Trophoblast cell (in vitro differentiated cells and primary cell): ENCODE measurements around the gene HELZ2.

Source experiments
- DNase-seq, 2 donors: peaks; one replicate each; pipeline ENCODE4 v3.0.0-alpha.2; 2016
- H2AFZ ChIP-seq: 2 replicates; pipeline ENCODE4 v1.6.1; 2013; ENCODE audit warnings: low read length, moderate library complexity, mild to moderate bottlenecking; ENCODE audit not compliant: insufficient read depth, poor library complexity
- H2AK5ac ChIP-seq: 2 replicates; pipeline ENCODE4 v1.6.1; 2013; ENCODE audit warnings: mild to moderate bottlenecking, low read length
- H2BK120ac ChIP-seq: 2 replicates; pipeline ENCODE4 v1.6.1; 2013; ENCODE audit warnings: low read length, mild to moderate bottlenecking, moderate library complexity; ENCODE audit not compliant: insufficient read depth, poor library complexity
- H2BK12ac ChIP-seq: 2 replicates; pipeline ENCODE4 v1.6.1; 2013; ENCODE audit warnings: mild to moderate bottlenecking, low read length, moderate library complexity
- H2BK5ac ChIP-seq: 2 replicates; pipeline ENCODE4 v1.6.1; 2013; ENCODE audit warnings: low read length, low read depth, moderate library complexity, mild to moderate bottlenecking; ENCODE audit not compliant: poor library complexity
- H3K14ac ChIP-seq: 2 replicates; pipeline ENCODE4 v1.6.1; 2013; ENCODE audit warnings: mild to moderate bottlenecking, low read length
- H3K18ac ChIP-seq: 2 replicates; pipeline ENCODE4 v1.6.1; 2013; ENCODE audit warnings: mild to moderate bottlenecking, low read length
- H3K23ac ChIP-seq: 2 replicates; pipeline ENCODE4 v1.6.1; 2013; ENCODE audit warnings: low read length
- H3K27ac ChIP-seq: 2 replicates; pipeline ENCODE4 v1.5.1; 2013; ENCODE audit warnings: low read depth, mild to moderate bottlenecking, inconsistent platforms, low read length, moderate library complexity
- H3K27me3 ChIP-seq: 2 replicates; pipeline ENCODE4 v1.6.1; 2013; ENCODE audit warnings: inconsistent platforms, mild to moderate bottlenecking, low read length, moderate library complexity; ENCODE audit not compliant: insufficient read depth
- H3K36me3 ChIP-seq, 2 experiments: 1 replicate in 1 of 2; 2 replicates in 1 of 2; pipeline ENCODE4 v1.6.1; 2013; ENCODE audit warnings: low read length in 2 of 2, mild to moderate bottlenecking in 2 of 2, moderate library complexity in 1 of 2; ENCODE audit not compliant: insufficient read depth in 2 of 2, control insufficient read depth in 1 of 2
- H3K4ac ChIP-seq: 2 replicates; pipeline ENCODE4 v1.6.1; 2013; ENCODE audit warnings: low read depth, mild to moderate bottlenecking, low read length, moderate library complexity
- H3K4me1 ChIP-seq, 2 experiments: 1 replicate in 1 of 2; 2 replicates in 1 of 2; pipeline ENCODE4 v1.6.1; 2013; ENCODE audit warnings: low read length in 2 of 2, mild to moderate bottlenecking in 2 of 2, moderate library complexity in 1 of 2; ENCODE audit not compliant: insufficient read depth in 2 of 2, control insufficient read depth in 1 of 2
- H3K4me2 ChIP-seq: 2 replicates; pipeline ENCODE4 v1.6.1; 2013; ENCODE audit warnings: inconsistent platforms, mild to moderate bottlenecking, low read length, moderate library complexity
- H3K4me3 ChIP-seq: 2 replicates; pipeline ENCODE4 v1.5.1; 2013; ENCODE audit warnings: mild to moderate bottlenecking, low read depth, low read length, inconsistent platforms
- H3K79me1 ChIP-seq: one replicate; pipeline ENCODE4 v1.6.1; 2013; ENCODE audit warnings: low read length
- H3K79me2 ChIP-seq: 2 replicates; pipeline ENCODE4 v1.6.1; 2013; ENCODE audit warnings: low read length, mild to moderate bottlenecking; ENCODE audit not compliant: control insufficient read depth, insufficient read depth, poor library complexity
- H3K9ac ChIP-seq: 2 replicates; pipeline ENCODE4 v1.6.1; 2013; ENCODE audit warnings: mild to moderate bottlenecking, low read length
- H3K9me3 ChIP-seq: 2 replicates; pipeline ENCODE4 v1.6.1; 2013; ENCODE audit warnings: low read depth, mild to moderate bottlenecking, control low read depth, inconsistent platforms, low read length; ENCODE audit not compliant: insufficient read depth
- H4K12ac ChIP-seq: 2 replicates; pipeline ENCODE4 v1.6.1; 2013; ENCODE audit warnings: low read depth, mild to moderate bottlenecking, low read length, moderate library complexity
- H4K8ac ChIP-seq: 2 replicates; pipeline ENCODE4 v1.6.1; 2013; ENCODE audit warnings: low read depth, mild to moderate bottlenecking, low read length, moderate library complexity
- H4K91ac ChIP-seq: one replicate; pipeline ENCODE4 v1.6.1; 2013; ENCODE audit warnings: low read depth, mild to moderate bottlenecking, low read length, moderate library complexity
- WGBS: extraction: QIAGEN DNeasy Blood & Tissue Kit; methylation state at CpG from one replicate; pipeline ENCODE4 v1.1.7; 2013; ENCODE audit warnings: missing lambda C conversion rate; ENCODE audit not compliant: insufficient read length, insufficient coverage; ENCODE audit errors: extremely low coverage; 5-methylcytosine and 5-hydroxymethylcytosine counted together

HELZ2 gene

DNA sequence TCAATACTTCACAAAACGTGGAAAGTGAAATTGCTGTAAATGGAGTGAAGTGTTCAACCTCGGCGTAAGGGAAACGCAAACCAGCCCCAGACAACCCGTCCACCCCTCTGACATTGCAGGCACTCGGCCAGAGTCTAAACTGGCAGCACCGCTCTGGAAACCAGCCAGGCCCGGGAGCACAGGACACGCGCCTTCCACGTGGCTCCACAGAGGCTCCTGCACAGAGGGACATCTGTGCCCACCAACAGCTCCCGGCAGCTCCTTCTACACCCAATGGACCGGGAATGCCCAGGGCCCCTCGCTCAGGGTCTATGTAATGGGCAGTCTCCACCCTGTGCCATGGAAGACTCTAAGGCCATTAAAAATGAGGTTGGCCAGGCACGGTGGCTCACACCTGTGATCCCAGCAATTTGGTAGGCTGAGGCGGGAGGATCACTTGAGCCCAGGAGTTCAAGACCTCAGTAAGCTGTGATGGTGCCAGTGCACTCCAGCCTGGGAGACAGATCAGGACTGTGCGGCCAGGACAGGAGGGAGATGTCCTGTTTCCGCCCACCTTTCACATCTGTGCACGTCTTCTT lies 3.4 kb upstream of the HELZ2 start:
- H3K18ac ChIP-seq, result no peak overlapping the region
- no peak overlapping the region for H3K9ac ChIP-seq
- peaks cover 3% of the 10 kb centered on the region for H3K79me2 ChIP-seq
- no peak overlapping the region for H3K14ac ChIP-seq
- WGBS, result no CpG with 5 or more reads among the region's 19 CpGs
- no peak for DNase-seq
- no peaks in the 10 kb centered on the region for H3K9me3 ChIP-seq
- no peak overlapping the region for H3K4me2 ChIP-seq
- peaks cover 8% of the 10 kb centered on the region for H3K79me1 ChIP-seq
- peaks cover 3 to 12% of the 10 kb centered on the region in 2 experiments for H3K4me1 ChIP-seq
- H3K27ac ChIP-seq, result no peak overlapping the region
- no peaks in the 10 kb centered on the region for H3K27me3 ChIP-seq
- H3K36me3 ChIP-seq, result no peaks in the 10 kb centered on the region
- H4K8ac ChIP-seq, result no peak overlapping the region
- H2AFZ ChIP-seq, result no peak overlapping the region
- no peak overlapping the region for H3K4ac ChIP-seq
- H3K23ac ChIP-seq, result no peak overlapping the region
- no peak overlapping the region for H2BK5ac ChIP-seq
- H2AK5ac ChIP-seq, result no peak overlapping the region
- no peak overlapping the region for H4K91ac ChIP-seq
- H2BK12ac ChIP-seq, result no peak overlapping the region
- no peak overlapping the region for H4K12ac ChIP-seq
- no peak overlapping the region for H3K4me3 ChIP-seq
- H2BK120ac ChIP-seq, result no peak overlapping the region

- no peak overlapping the region for H3K14ac ChIP-seq
- no peak overlapping the region for H2BK5ac ChIP-seq
- H3K27me3 ChIP-seq, result no peaks in the 10 kb centered on the region
- no peak overlapping the region for H3K18ac ChIP-seq
- peak in 1 of 2 donors; percentile 12 for DNase-seq
- H3K79me1 ChIP-seq, result peaks cover 8% of the 10 kb centered on the region
- H3K27ac ChIP-seq, result no peak overlapping the region
- H4K12ac ChIP-seq, result no peak overlapping the region
- H3K36me3 ChIP-seq, result no peaks in the 10 kb centered on the region
- WGBS, result no CpG with 5 or more reads among the region's 7 CpGs
- H3K23ac ChIP-seq, result no peak overlapping the region
- no peak overlapping the region for H2BK120ac ChIP-seq
- peaks cover 3 to 12% of the 10 kb centered on the region in 2 experiments for H3K4me1 ChIP-seq
- no peaks in the 10 kb centered on the region for H3K9me3 ChIP-seq
- no peak overlapping the region for H4K8ac ChIP-seq
- H2AFZ ChIP-seq, result no peak overlapping the region
- H3K9ac ChIP-seq, result no peak overlapping the region
- no peak overlapping the region for H2BK12ac ChIP-seq
- H3K4me3 ChIP-seq, result no peak overlapping the region
- peaks cover 3% of the 10 kb centered on the region for H3K79me2 ChIP-seq
- H3K4me2 ChIP-seq, result no peak overlapping the region
- H3K4ac ChIP-seq, result no peak overlapping the region
- H2AK5ac ChIP-seq, result no peak overlapping the region
- H4K91ac ChIP-seq, result no peak overlapping the region
Measured at GRCh38 chr20:63576311-63576710, 2.3 kb upstream of the HELZ2 start.

DNA sequence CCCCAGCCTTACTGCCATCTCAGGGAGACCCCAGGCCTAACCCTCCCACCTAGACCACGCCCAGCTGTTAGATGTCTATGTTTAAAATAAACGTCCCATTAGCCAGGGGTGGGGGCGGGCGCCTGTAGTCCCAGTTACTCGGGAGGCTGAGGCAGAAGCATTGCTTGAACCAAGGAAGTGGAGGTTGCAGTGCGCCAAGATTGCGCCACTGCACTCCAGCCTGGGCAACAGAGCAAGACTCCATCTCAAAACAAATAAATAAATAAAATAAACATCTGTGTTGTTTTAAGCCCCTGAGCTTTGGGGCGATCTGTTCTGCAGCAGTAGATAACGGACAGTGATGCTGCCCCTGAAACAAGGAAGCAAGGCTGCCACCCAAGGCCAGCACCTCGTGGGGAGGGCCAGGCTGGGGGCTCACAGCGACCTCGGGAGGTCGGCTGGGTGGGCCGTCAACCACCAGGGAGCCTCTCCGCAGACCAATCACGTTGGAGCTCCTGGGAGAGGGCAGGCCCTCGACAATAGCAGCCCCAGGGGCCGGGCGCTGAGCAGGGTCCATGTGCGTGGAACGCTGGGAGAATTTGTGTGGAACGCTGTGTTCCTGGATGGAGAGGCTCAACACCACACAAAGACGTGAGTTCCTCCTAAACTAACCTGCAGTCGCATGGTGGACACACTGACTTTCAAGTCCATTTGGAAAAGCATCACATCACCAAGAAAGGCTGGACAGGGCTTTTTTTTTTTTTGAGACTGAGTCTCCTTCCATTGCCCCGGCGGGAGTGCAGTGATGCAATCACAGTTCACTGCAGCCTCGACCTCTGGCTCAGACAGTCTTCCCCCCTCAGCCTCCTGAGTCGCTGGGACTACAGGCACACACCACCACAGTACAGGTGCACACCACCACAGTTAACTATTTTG lies 1.0 kb upstream of the HELZ2 start:
- Histone ChIP-seq H3K9me3 (no peaks in the 10 kb centered on the region), H3K36me3 (peaks cover 0 to 1% of the 10 kb centered on the region in 2 experiments), H3K18ac (no peak overlapping the region), H3K27ac (no peak overlapping the region), H4K91ac (peak overlapping the region; percentile 87), H2BK120ac (no peak overlapping the region), H3K79me1 (peaks cover 8% of the 10 kb centered on the region), H3K14ac (no peak overlapping the region), H3K9ac (no peak overlapping the region), H4K8ac (peak overlapping the region; percentile 94), H3K4ac (no peak overlapping the region), H2BK5ac (no peak overlapping the region), H2AK5ac (no peak overlapping the region), H3K23ac (no peak overlapping the region), H2AFZ (no peak overlapping the region), H3K4me1 (peaks cover 3 to 12% of the 10 kb centered on the region in 2 experiments), H3K27me3 (no peaks in the 10 kb centered on the region), H3K79me2 (peaks cover 3% of the 10 kb centered on the region), H4K12ac (peak overlapping the region; percentile 73), H2BK12ac (peak overlapping the region; percentile 27), H3K4me2 (no peak overlapping the region), H3K4me3 (no peak overlapping the region)
- no CpG with 5 or more reads among the region's 28 CpGs for WGBS
- DNase-seq, result peak in 1 of 2 donors; percentile 6

- Histone ChIP-seq H3K79me2 (peaks cover 3% of the 10 kb centered on the region), H2BK120ac (no peak overlapping the region), H4K12ac (peak overlapping the region; percentile 71), H2BK12ac (no peak overlapping the region), H3K27ac (no peak overlapping the region), H3K14ac (peak overlapping the region; percentile 83), H3K9me3 (no peaks in the 10 kb centered on the region), H2BK5ac (no peak overlapping the region), H3K79me1 (peaks cover 8% of the 10 kb centered on the region), H4K91ac (peak overlapping the region; percentile 81), H3K23ac (no peak overlapping the region), H4K8ac (no peak overlapping the region), H3K18ac (peak overlapping the region; percentile 43), H3K4me1 (peaks cover 3 to 12% of the 10 kb centered on the region in 2 experiments), H3K4me2 (peak overlapping the region; percentile 99), H3K27me3 (no peaks in the 10 kb centered on the region), H2AK5ac (peak overlapping the region; percentile 44), H2AFZ (peak overlapping the region; percentile 84), H3K4me3 (peak overlapping the region; percentile 67), H3K36me3 (peaks cover 0 to 4% of the 10 kb centered on the region in 2 experiments), H3K4ac (peak overlapping the region; percentile 56), H3K9ac (peak overlapping the region; percentile 84)
- DNase-seq, result peak in 1 of 2 donors; percentile 14
- no CpG with 5 or more reads among the region's 24 CpGs for WGBS
Measured at GRCh38 chr20:63573647-63574131, 350 bp downstream of the HELZ2 start.
